ENCODE results near the gene AMN1. TPM values are rescaled to one million over a fixed set of nuclear protein-coding genes. Genes with fewer than 3 reads are reported as not detected.
"Not testable (repeated sequence)": the region's sequence is repeated elsewhere in the genome, so short reads cannot be mapped to it uniquely, and the experiment has no call there.

Gene AMN1
- total RNA-seq, 2 experiments from 2014 or later: 6.9 to 8.5 TPM

DNA sequence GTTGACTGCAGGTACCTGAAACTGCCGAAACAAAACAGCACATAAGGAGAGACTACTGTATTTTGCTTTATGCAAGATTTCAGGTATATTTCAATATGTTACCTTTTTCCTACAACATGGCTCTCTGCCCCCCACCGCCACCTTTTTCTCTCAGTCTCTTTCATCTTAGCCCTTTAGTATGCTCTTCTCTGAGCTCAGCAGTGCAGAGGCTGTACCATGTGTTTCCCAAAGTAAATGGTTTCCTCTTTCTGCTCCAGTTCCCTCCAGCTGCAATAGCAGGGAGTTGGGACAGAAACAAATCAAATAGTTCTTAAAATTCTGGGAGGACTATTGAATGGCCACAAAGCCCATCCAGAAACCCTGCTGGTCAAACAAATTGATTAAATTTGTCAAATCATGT is 4.3 kb downstream of the AMN1 start:
- DNase-seq (no peak), ATAC-seq (ENCODE audit: poor library complexity) (no peak)
- Mint-ChIP-seq H3K9me3 (peaks cover 4% of the 10 kb centered on the region), H3K4me3 (no peak overlapping the region), H3K36me3 (ENCODE audit: low read depth) (peaks cover 90% of the 10 kb centered on the region), H3K27me3 (no peaks in the 10 kb centered on the region), H3K4me1 (ENCODE audit: low read depth) (peaks cover 76% of the 10 kb centered on the region), H3K27ac (no peak overlapping the region)
- intact Hi-C loops (cut with DNase I, micrococcal nuclease): loop anchor here (10.0 kb wide), 1 partner anchor 400 kb away; the partner anchor contains the start of gene SINHCAF (in 2 of the 2)
- ChIA-PET CTCF (no interaction called here), POLR2A (interaction anchor here (0.7 kb wide), 1 partner anchor 235 kb away, joined by 3 read pairs; the partner anchor contains the start of gene RESF1)
- Histone ChIP-seq H3K9me3 (ENCODE audit: control insufficient read depth in 1 of 2, insufficient read depth in 1 of 2, low read length in 2 of 2) (peaks cover 0 to 18% of the 10 kb centered on the region in 2 experiments), H3K4me1 (ENCODE audit: insufficient read depth, low read length) (peaks cover 38% of the 10 kb centered on the region), H3K27ac (ENCODE audit: low read depth in 1 of 2, low read length in 2 of 2) (no peak overlapping the region), H3K36me3 (ENCODE audit: insufficient read depth, low read length) (peaks cover 3% of the 10 kb centered on the region), H3K4me3 (ENCODE audit: low read length) (no peak overlapping the region), H3K27me3 (ENCODE audit: control insufficient read depth in 1 of 2, insufficient read depth in 2 of 2, low read length in 2 of 2) (no peaks in the 10 kb centered on the region)
- TF ChIP-seq, protein P1, sequence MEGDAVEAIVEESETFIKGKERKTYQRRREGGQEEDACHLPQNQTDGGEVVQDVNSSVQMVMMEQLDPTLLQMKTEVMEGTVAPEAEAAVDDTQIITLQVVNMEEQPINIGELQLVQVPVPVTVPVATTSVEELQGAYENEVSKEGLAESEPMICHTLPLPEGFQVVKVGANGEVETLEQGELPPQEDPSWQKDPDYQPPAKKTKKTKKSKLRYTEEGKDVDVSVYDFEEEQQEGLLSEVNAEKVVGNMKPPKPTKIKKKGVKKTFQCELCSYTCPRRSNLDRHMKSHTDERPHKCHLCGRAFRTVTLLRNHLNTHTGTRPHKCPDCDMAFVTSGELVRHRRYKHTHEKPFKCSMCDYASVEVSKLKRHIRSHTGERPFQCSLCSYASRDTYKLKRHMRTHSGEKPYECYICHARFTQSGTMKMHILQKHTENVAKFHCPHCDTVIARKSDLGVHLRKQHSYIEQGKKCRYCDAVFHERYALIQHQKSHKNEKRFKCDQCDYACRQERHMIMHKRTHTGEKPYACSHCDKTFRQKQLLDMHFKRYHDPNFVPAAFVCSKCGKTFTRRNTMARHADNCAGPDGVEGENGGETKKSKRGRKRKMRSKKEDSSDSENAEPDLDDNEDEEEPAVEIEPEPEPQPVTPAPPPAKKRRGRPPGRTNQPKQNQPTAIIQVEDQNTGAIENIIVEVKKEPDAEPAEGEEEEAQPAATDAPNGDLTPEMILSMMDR (IDR thresholded peaks at IDR 0.05): no peak

DNA sequence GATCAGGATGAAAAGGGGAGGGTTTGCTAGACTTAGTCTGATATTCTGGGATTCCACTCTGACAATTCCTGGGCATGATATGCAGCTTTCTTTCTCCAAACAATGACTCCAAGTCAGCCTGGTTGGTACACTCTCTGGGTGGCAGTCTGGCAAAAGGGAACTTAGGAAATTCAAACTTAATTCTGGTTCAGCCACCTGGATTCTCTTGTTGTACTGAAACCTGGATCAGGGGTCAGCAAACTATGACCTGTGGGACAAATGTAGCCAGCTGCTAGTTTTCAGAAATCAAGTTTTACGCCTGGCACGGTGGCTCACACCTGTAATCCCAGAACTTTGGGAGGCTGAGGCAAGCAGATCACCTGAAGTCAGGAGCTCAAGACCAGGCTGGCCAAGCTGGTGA is 6.2 kb downstream of the AMN1 start:
- no peak overlapping the region for H3K4me3 Mint-ChIP-seq
- no peaks in the 10 kb centered on the region for H3K27me3 Mint-ChIP-seq
- TF ChIP-seq, protein P1 (IDR thresholded peaks at IDR 0.05): no peak
- Histone ChIP-seq H3K4me3 (ENCODE audit: low read length) (no peak overlapping the region), H3K9me3 (ENCODE audit: control insufficient read depth in 1 of 2, insufficient read depth in 1 of 2, low read length in 2 of 2) (peaks cover 0 to 20% of the 10 kb centered on the region in 2 experiments), H3K27me3 (ENCODE audit: control insufficient read depth in 1 of 2, insufficient read depth in 2 of 2, low read length in 2 of 2) (no peaks in the 10 kb centered on the region), H3K36me3 (ENCODE audit: insufficient read depth, low read length) (peaks cover 10% of the 10 kb centered on the region), H3K27ac (ENCODE audit: low read depth in 1 of 2, low read length in 2 of 2) (no peak overlapping the region), H3K4me1 (ENCODE audit: insufficient read depth, low read length) (peaks cover 28% of the 10 kb centered on the region)
- POLR2A ChIA-PET: no interaction called here
- ATAC-seq (ENCODE audit: poor library complexity): no peak
- H3K36me3 Mint-ChIP-seq (ENCODE audit: low read depth): peaks cover 95% of the 10 kb centered on the region
- H3K9me3 Mint-ChIP-seq: peaks cover 4% of the 10 kb centered on the region
- peak overlapping the region; percentile 62 for H3K27ac Mint-ChIP-seq
- intact Hi-C loops (cut with DNase I, micrococcal nuclease): loop anchor here (10.0 kb wide), 1 partner anchor 398 kb away; the partner anchor contains the start of gene SINHCAF (in 2 of the 2)
- DNase-seq: no peak
- CTCF ChIA-PET: interaction anchor here (0.9 kb wide), 1 partner anchor 70 kb away, joined by 3 read pairs; no protein-coding TSS in a partner anchor
- peaks cover 57% of the 10 kb centered on the region for H3K4me1 Mint-ChIP-seq (ENCODE audit: low read depth)

DNA sequence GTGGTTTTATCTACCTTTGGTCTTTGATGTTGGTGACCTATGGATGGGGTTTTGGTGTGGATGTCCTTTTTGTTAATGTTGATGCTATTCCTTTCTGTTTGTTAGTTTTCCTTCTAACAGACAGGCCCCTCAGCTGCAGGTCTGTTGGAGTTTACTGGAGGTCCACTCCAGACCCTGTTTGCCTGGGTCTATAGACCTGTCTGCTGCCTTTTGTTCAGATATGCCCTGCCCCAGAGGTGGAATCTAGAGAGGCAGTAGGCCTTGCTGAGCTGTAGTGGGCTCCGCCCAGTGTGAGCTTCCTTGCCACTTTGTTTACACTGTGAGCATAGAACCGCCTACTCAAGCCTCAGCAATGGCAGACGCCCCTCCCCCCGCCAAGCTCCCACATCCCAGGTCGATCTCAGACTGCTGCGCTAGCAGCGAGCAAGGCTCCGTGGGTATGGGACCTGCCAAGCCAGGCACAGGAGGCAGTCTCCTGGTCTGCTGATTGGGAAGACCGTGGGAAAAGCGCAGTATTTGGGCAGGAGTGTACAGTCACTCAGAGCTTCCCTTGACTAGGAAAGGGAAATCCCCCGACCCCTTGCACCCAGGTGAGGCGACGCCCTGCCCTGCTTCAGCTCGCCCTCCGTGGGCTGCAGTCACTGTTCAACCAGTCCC is 10.2 kb downstream of the AMN1 start:
- H3K27ac ChIP-seq (ENCODE audit: low read depth in 1 of 2, low read length in 2 of 2); H3K4me3 Mint-ChIP-seq; H3K27me3 ChIP-seq (ENCODE audit: control insufficient read depth in 1 of 2, insufficient read depth in 2 of 2, low read length in 2 of 2); H3K9me3 Mint-ChIP-seq; intact Hi-C loops (cut with DNase I, micrococcal nuclease); H3K4me3 ChIP-seq (ENCODE audit: low read length); H3K27ac Mint-ChIP-seq; ATAC-seq (ENCODE audit: poor library complexity); DNase-seq; POLR2A ChIA-PET; CTCF ChIA-PET; H3K27me3 Mint-ChIP-seq: not testable (repeated sequence)
- Histone ChIP-seq H3K9me3 (ENCODE audit: control insufficient read depth in 1 of 2, insufficient read depth in 1 of 2, low read length in 2 of 2) (peaks cover 0 to 16% of the 10 kb centered on the region in 2 experiments), H3K36me3 (ENCODE audit: insufficient read depth, low read length) (peaks cover 10% of the 10 kb centered on the region), H3K4me1 (ENCODE audit: insufficient read depth, low read length) (peaks cover 23% of the 10 kb centered on the region)
- peaks cover 40% of the 10 kb centered on the region for H3K4me1 Mint-ChIP-seq (ENCODE audit: low read depth)
- H3K36me3 Mint-ChIP-seq (ENCODE audit: low read depth): peaks cover 90% of the 10 kb centered on the region

DNA sequence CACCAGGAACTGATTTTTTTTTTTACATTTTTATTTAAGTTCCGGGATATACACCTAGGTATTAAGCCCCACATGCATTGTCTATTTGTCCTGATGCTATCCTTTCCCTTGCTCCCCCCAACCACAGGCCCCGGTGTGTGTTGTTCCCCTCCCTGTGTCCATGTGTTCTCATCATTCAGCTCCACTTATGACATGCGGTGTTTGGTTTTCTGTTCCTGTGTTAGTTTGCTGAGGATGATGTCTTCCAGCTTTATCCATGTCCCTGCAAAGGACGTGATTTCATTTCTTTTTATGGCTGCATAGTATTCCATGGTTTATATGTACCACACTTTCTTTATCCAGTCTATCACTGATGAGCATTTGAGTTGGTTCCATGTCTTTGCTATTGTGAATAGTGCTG is 11.8 kb downstream of the AMN1 start:
- H3K27ac Mint-ChIP-seq; H3K9me3 Mint-ChIP-seq; POLR2A ChIA-PET; H3K27me3 ChIP-seq (ENCODE audit: control insufficient read depth in 1 of 2, insufficient read depth in 2 of 2, low read length in 2 of 2); intact Hi-C loops (cut with DNase I, micrococcal nuclease); H3K4me3 Mint-ChIP-seq; H3K27ac ChIP-seq (ENCODE audit: low read depth in 1 of 2, low read length in 2 of 2); H3K4me3 ChIP-seq (ENCODE audit: low read length); DNase-seq; CTCF ChIA-PET; H3K27me3 Mint-ChIP-seq; ATAC-seq (ENCODE audit: poor library complexity): not testable (repeated sequence)
- peaks cover 10% of the 10 kb centered on the region for H3K36me3 ChIP-seq (ENCODE audit: insufficient read depth, low read length)
- peaks cover 0 to 13% of the 10 kb centered on the region in 2 experiments for H3K9me3 ChIP-seq (ENCODE audit: control insufficient read depth in 1 of 2, insufficient read depth in 1 of 2, low read length in 2 of 2)
- Mint-ChIP-seq H3K36me3 (ENCODE audit: low read depth) (peaks cover 74% of the 10 kb centered on the region), H3K4me1 (ENCODE audit: low read depth) (peaks cover 27% of the 10 kb centered on the region)
- H3K4me1 ChIP-seq (ENCODE audit: insufficient read depth, low read length): peaks cover 12% of the 10 kb centered on the region

Measured in CD4-positive, alpha-beta T cell (primary cell).